Ramos (cell line): ENCODE measurements around the gene IGF1R.

Experiments
- in situ Hi-C: fragments of 300-500 bp; cut with MboI; formaldehyde crosslinking; loops from one replicate; pipeline ENCODE4 v1.14.3; 2022; ENCODE audit warnings: low sequenced_read_pairs; ENCODE audit not compliant: unreplicated experiment

The IGF1R gene

GRCh38 chr15:98786717-98787116 is 138.4 kb downstream of the IGF1R start:
- in situ Hi-C loops, result loop anchor here (25.0 kb wide), 1 partner anchor 276 kb away; no protein-coding TSS in a partner anchor

GRCh38 chr15:98787194-98787593 is 138.9 kb downstream of the IGF1R start:
- in situ Hi-C loops, result loop anchor here (25.0 kb wide), 1 partner anchor 275 kb away; no protein-coding TSS in a partner anchor

- in situ Hi-C loops, result loop anchor here (25.0 kb wide), 1 partner anchor 274 kb away; no protein-coding TSS in a partner anchor
These were observed 139.8 kb downstream of the IGF1R start for GRCh38 chr15:98787936-98788757.

GRCh38 chr15:98789020-98789419 is 140.7 kb downstream of the IGF1R start:
- in situ Hi-C loops, result loop anchor here (25.0 kb wide), 1 partner anchor 273 kb away; no protein-coding TSS in a partner anchor

GRCh38 chr15:98790270-98790669 is 141.9 kb downstream of the IGF1R start:
- in situ Hi-C loops, result loop anchor here (25.0 kb wide), 1 partner anchor 272 kb away; no protein-coding TSS in a partner anchor

- in situ Hi-C loops, result loop anchor here (25.0 kb wide), 1 partner anchor 271 kb away; no protein-coding TSS in a partner anchor
These were observed 142.8 kb downstream of the IGF1R start for GRCh38 chr15:98791046-98791701.

- in situ Hi-C loops, result loop anchor here (25.0 kb wide), 1 partner anchor 270 kb away; no protein-coding TSS in a partner anchor
These were observed 143.8 kb downstream of the IGF1R start for GRCh38 chr15:98792117-98792516.

- in situ Hi-C loops, result loop anchor here (25.0 kb wide), 1 partner anchor 268 kb away; no protein-coding TSS in a partner anchor
These were observed 145.9 kb downstream of the IGF1R start for GRCh38 chr15:98794211-98794610.

- in situ Hi-C loops, result loop anchor here (25.0 kb wide), 1 partner anchor 268 kb away; no protein-coding TSS in a partner anchor
These were observed 146.4 kb downstream of the IGF1R start for GRCh38 chr15:98794748-98795147.

- in situ Hi-C loops, result loop anchor here (25.0 kb wide), 1 partner anchor 266 kb away; no protein-coding TSS in a partner anchor
These were observed 147.6 kb downstream of the IGF1R start for GRCh38 chr15:98795980-98796379.

GRCh38 chr15:98796685-98797357 is 148.5 kb downstream of the IGF1R start:
- in situ Hi-C loops, result loop anchor here (25.0 kb wide), 1 partner anchor 265 kb away; no protein-coding TSS in a partner anchor

GRCh38 chr15:98798375-98798893 is 150.1 kb downstream of the IGF1R start:
- in situ Hi-C loops, result loop anchor here (25.0 kb wide), 1 partner anchor 264 kb away; no protein-coding TSS in a partner anchor

GRCh38 chr15:98799461-98800390 is 151.4 kb downstream of the IGF1R start:
- in situ Hi-C loops, result loop anchor here (25.0 kb wide), 1 partner anchor 263 kb away; no protein-coding TSS in a partner anchor

GRCh38 chr15:98800437-98801233 is 152.3 kb downstream of the IGF1R start:
- in situ Hi-C loops, result no loop called here

- in situ Hi-C loops, result no loop called here
These were observed 152.9 kb downstream of the IGF1R start for GRCh38 chr15:98801234-98801561.

- in situ Hi-C loops, result no loop called here
These were observed 153.8 kb downstream of the IGF1R start for GRCh38 chr15:98802187-98802586.

GRCh38 chr15:98803228-98804056 is 155.1 kb downstream of the IGF1R start:
- in situ Hi-C loops, result no loop called here
